Activated naive CD4-positive, alpha-beta T cell treated with anti-CD3 and anti-CD28 coated beads, Interleukin-2, amount 50 U/mL, for 16 hours (primary cell): ENCODE data around the gene C9orf50.

Source experiments
- DNase-seq: peaks from one replicate; pipeline ENCODE4 v3.0.0-alpha.2; 2020

C9orf50 gene

GRCh38 chr9:129568560-129569501, 52.1 kb downstream of the C9orf50 start:
- peak; percentile 34 for DNase-seq

GRCh38 chr9:129567842-129568559, 52.9 kb downstream of the C9orf50 start:
- no peak for DNase-seq

- no peak for DNase-seq
These were observed 53.6 kb downstream of the C9orf50 start for GRCh38 chr9:129567329-129567728.

- no peak for DNase-seq
These were observed 54.2 kb downstream of the C9orf50 start for GRCh38 chr9:129566563-129567266.

GRCh38 chr9:129562917-129563316, 58.0 kb downstream of the C9orf50 start:
- no peak for DNase-seq

- DNase-seq = no peak
These were observed 58.4 kb downstream of the C9orf50 start for GRCh38 chr9:129562514-129562913.
